OCI-LY7 (cell line): ENCODE measurements around the gene S100PBP. TPM values are rescaled to one million over a fixed set of nuclear protein-coding genes. Genes with fewer than 3 reads are reported as not detected.

Experiments
- BruUV-seq: library from RNA; stranded (reverse); fragments of 400-500 nt; replicated peaks from 2 replicates; lab custom pipeline; 2021; lab: Mats Ljungman, UMichigan
- CTCF ChIA-PET: fragments of 300-600 bp; sonication (Branson Sonifier 250); formaldehyde crosslinking; loops from one replicate; lab custom pipeline; 2022; ENCODE audit warnings: antibody characterized with exemption; ENCODE audit not compliant: unreplicated experiment; lab: Charles Lee
- POLR2A ChIA-PET: fragments of 300-600 bp; sonication (Branson Sonifier 250); formaldehyde crosslinking; loops from one replicate; lab custom pipeline; 2022; ENCODE audit warnings: antibody characterized with exemption; lab: Charles Lee
- DNase-seq: peaks from one replicate; pipeline ENCODE4 v3.0.0-alpha.2; 2015; ENCODE audit warnings: low spot score
- H2AFZ ChIP-seq: fragments of 200-600 bp; sonication (generic), shearing (Covaris generic); 2 replicates; pipeline ENCODE4 v1.6.1; 2014; ENCODE audit warnings: mild to moderate bottlenecking, antibody characterized with exemption, low read length, moderate library complexity
- H3K27ac ChIP-seq: fragments of 200-600 bp; sonication (generic); 2 replicates; pipeline ENCODE4 v1.5.1; 2014; ENCODE audit warnings: mixed run types, low read depth, mild to moderate bottlenecking, moderate library complexity, low read length, inconsistent platforms; ENCODE audit not compliant: poor library complexity, severe bottlenecking
- H3K36me3 ChIP-seq: fragments of 200-600 bp; sonication (generic); 2 replicates; pipeline ENCODE4 v1.6.1; 2014; ENCODE audit warnings: mild to moderate bottlenecking, antibody characterized with exemption, low read length, moderate library complexity, mixed read lengths; ENCODE audit not compliant: insufficient read depth
- H3K4me1 ChIP-seq: fragments of 200-600 bp; sonication (generic); 2 replicates; pipeline ENCODE4 v1.5.1; 2014; ENCODE audit warnings: mild to moderate bottlenecking, low read length; ENCODE audit not compliant: insufficient read depth, poor library complexity, severe bottlenecking
- H3K4me2 ChIP-seq: fragments of 200-600 bp; sonication (generic); 2 replicates; pipeline ENCODE4 v1.6.1; 2014; ENCODE audit warnings: mild to moderate bottlenecking, low read length
- H3K4me3 ChIP-seq: fragments of 200-600 bp; sonication (generic); 2 replicates; pipeline ENCODE4 v1.5.1; 2014; ENCODE audit warnings: mild to moderate bottlenecking, low read depth, low read length; ENCODE audit not compliant: poor library complexity, severe bottlenecking
- H3K79me2 ChIP-seq: fragments of 200-600 bp; sonication (generic); 2 replicates; pipeline ENCODE4 v1.6.1; 2016; ENCODE audit warnings: low read depth, mild to moderate bottlenecking, low read length, moderate library complexity, mixed read lengths; ENCODE audit not compliant: insufficient read depth
- H3K9me2 ChIP-seq: fragments of 200-600 bp; sonication (generic); 2 replicates; pipeline ENCODE4 v1.6.1; 2016; ENCODE audit warnings: mild to moderate bottlenecking, low read length, mixed read lengths; ENCODE audit not compliant: insufficient read depth
- H3K9me3 ChIP-seq: fragments of 200-600 bp; sonication (generic); 2 replicates; pipeline ENCODE4 v1.6.1; 2014; ENCODE audit warnings: mild to moderate bottlenecking, mixed run types, low read length, mixed read lengths
- H4K20me1 ChIP-seq: fragments of 200-600 bp; sonication (generic); 2 replicates; pipeline ENCODE4 v1.6.1; 2014; ENCODE audit warnings: mild to moderate bottlenecking, antibody characterized with exemption, low read length, moderate library complexity, mixed read lengths; ENCODE audit not compliant: insufficient read depth
- EZH2phosphoT487 ChIP-seq: fragments of 200-600 bp; sonication (generic); IDR thresholded peaks from 2 replicates; pipeline ENCODE4 v1.6.1; 2018; ENCODE audit warnings: low read depth, borderline replicate concordance, mild to moderate bottlenecking, mixed run types, antibody characterized with exemption, low read length, moderate library complexity, mixed read lengths
- intact Hi-C: fragments of 100-400 bp; cut with micrococcal nuclease; formaldehyde crosslinking; loops from one replicate; pipeline ENCODE4 v1.10.0; 2022; ENCODE audit not compliant: unreplicated experiment
- total RNA-seq, 2 experiments: library from RNA; depleted of rRNA in 1 of 2; stranded (reverse); fragments of >200 nt in 1 of 2; shearing (Covaris generic) in 1 of 2; gene quantifications; 2 replicates each; pipeline ENCODE4 v1.2.3, GENCODE V29; 2014 to 2022
- TF ChIP-seq, protein P1 (sequence below): fragments of 200-600 bp; sonication (generic); conservative IDR thresholded peaks from 2 replicates; pipeline ENCODE4 v1.5.1; 2014; ENCODE audit warnings: mild to moderate bottlenecking, antibody characterized with exemption, low read length, moderate library complexity, mixed read lengths

S100PBP gene
- total RNA-seq, 2 experiments from 2014 or later, result 72.1 to 136 TPM

DNA sequence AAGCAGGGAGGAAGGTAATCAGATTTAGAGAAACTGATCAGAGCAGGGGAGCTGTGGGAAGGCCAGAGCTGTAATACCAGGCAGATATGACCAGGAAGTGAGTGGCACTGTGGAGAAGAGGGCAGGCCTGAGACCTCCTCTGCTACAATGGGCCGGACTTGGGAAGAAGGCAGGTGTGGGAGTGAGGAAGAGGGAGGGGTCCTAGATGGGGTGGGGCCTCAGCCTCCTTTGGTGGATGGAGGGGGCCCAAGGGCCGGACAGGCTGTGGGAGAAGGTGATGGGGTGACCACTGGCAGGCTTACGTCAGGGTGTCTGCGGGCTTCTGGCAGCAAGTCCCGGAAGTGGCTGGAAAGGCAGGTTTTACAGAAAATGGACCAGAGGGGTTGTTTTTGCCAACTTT is 63.8 kb downstream of the S100PBP start:
- H3K4me2 ChIP-seq, result no peak overlapping the region
- no peaks in the 10 kb centered on the region for H3K9me3 ChIP-seq
- intact Hi-C loops, result no loop called here
- H3K9me2 ChIP-seq, result no peaks in the 10 kb centered on the region
- H4K20me1 ChIP-seq, result no peaks in the 10 kb centered on the region
- no peak for TF ChIP-seq EZH2phosphoT487
- TF ChIP-seq, protein P1, sequence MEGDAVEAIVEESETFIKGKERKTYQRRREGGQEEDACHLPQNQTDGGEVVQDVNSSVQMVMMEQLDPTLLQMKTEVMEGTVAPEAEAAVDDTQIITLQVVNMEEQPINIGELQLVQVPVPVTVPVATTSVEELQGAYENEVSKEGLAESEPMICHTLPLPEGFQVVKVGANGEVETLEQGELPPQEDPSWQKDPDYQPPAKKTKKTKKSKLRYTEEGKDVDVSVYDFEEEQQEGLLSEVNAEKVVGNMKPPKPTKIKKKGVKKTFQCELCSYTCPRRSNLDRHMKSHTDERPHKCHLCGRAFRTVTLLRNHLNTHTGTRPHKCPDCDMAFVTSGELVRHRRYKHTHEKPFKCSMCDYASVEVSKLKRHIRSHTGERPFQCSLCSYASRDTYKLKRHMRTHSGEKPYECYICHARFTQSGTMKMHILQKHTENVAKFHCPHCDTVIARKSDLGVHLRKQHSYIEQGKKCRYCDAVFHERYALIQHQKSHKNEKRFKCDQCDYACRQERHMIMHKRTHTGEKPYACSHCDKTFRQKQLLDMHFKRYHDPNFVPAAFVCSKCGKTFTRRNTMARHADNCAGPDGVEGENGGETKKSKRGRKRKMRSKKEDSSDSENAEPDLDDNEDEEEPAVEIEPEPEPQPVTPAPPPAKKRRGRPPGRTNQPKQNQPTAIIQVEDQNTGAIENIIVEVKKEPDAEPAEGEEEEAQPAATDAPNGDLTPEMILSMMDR, result no peak
- no peak for DNase-seq
- CTCF ChIA-PET, result no interaction called here
- no peaks in the 10 kb centered on the region for H3K36me3 ChIP-seq
- peaks cover 6% of the 10 kb centered on the region for H3K4me1 ChIP-seq
- H3K4me3 ChIP-seq, result no peak overlapping the region
- POLR2A ChIA-PET, result no interaction called here
- H3K79me2 ChIP-seq, result no peaks in the 10 kb centered on the region
- H2AFZ ChIP-seq, result no peak overlapping the region
- no TSS peak for BruUV-seq
- H3K27ac ChIP-seq, result no peak overlapping the region

DNA sequence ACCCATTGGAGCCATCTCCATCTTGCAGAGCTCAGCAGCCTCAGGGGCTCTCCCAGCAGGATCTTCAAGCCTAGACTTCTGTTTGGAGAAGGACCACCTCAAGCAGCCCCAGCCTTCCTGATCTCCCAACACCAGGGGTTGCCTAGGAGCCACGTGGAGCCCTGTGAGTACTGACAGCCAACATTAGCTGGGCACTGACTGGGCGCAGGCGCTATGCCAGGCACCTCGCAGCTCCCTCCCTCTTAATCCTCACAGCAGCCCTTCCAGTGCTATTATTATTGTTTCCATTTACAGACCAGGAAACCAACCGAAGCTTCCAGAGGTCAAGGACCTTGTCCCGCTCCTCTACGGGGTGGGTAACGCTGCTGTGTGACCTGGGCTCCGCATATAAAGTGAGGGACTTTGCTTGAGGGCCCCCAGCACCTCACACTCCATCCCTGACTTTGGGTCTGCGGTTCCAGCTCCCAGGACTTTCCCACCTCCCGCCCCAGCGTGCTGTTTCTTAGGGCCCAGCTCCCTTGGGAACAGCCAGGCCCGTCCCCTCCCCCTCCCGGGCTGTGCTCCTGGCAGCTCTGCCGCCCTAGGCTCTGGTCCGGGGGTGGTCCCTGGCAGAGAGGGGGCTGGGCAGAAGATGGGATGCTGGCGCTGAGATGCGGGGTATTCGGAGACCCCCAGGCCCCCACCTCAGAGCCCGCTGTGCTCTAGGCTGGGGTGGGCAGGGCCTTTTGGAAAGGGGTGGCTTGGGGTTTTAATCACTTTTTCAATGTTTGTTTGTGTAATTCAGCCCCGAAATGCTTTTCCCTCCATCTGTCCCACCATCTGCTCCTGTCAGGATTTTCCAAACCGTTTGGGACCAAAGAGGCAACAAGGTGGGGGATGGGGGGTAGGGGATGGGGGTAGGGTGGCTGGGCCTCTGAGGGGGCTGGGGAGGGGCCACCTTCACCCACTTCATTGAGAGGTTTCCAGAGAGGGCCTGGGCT is 64.7 kb downstream of the S100PBP start:
- BruUV-seq, result no TSS peak
- Histone ChIP-seq H3K4me3 (no peak overlapping the region), H3K4me1 (no peaks in the 10 kb centered on the region), H2AFZ (no peak overlapping the region), H3K4me2 (no peak overlapping the region), H3K9me2 (no peaks in the 10 kb centered on the region), H3K79me2 (no peaks in the 10 kb centered on the region), H4K20me1 (no peaks in the 10 kb centered on the region), H3K27ac (no peak overlapping the region), H3K9me3 (no peaks in the 10 kb centered on the region), H3K36me3 (no peaks in the 10 kb centered on the region)
- TF ChIP-seq EZH2phosphoT487, result no peak
- TF ChIP-seq, protein P1, result no peak
- ChIA-PET CTCF (no interaction called here), POLR2A (no interaction called here)
- intact Hi-C loops, result no loop called here
- no peak for DNase-seq
